HepG2 (cell line): ENCODE results near the gene SAPCD1. TPM values are rescaled to one million over a fixed set of nuclear protein-coding genes. Genes with fewer than 3 reads are reported as not detected.
A peak's percentile ranks its signal among the peaks of the same experiment; 100 is the strongest.

Experiments
- ARNT ChIP-seq: fragments of 450-650 bp; IDR thresholded peaks from 2 replicates; pipeline ENCODE4 v1.6.1; 2017
- ATF7 ChIP-seq, 2 experiments: fragments of 450-650 bp in 1 of 2; sonication (generic) in 1 of 2; formaldehyde crosslinking in 1 of 2; IDR thresholded peaks; 2 replicates each; pipeline versions ENCODE4 v1.4.0 to v1.6.1; 2016 to 2020; ENCODE audit warnings: antibody characterized with exemption in 1 of 2, mild to moderate bottlenecking in 1 of 2, missing genetic modification reagents in 1 of 2
- CEBPG ChIP-seq: IDR thresholded peaks from 2 replicates; pipeline ENCODE4 v1.6.1; 2016
- ELF3 ChIP-seq: IDR thresholded peaks from 2 replicates; pipeline ENCODE4 v1.6.1; 2016; ENCODE audit warnings: missing genetic modification reagents, missing compliant biosample characterization
- HNRNPL ChIP-seq: fragments of 200-400 bp; formaldehyde crosslinking; IDR thresholded peaks from 2 replicates; pipeline ENCODE4 v1.6.1; 2017; ENCODE audit warnings: mild to moderate bottlenecking, low read depth, low read length
- IRF2 ChIP-seq: IDR thresholded peaks from 2 replicates; pipeline ENCODE4 v1.6.1; 2018; ENCODE audit warnings: missing genetic modification reagents, missing compliant biosample characterization
- ISL2 ChIP-seq: sonication (generic); formaldehyde crosslinking; IDR thresholded peaks from 2 replicates; pipeline ENCODE4 v1.5.0; 2020; ENCODE audit warnings: missing genetic modification reagents
- JUN ChIP-seq: sonication (generic); formaldehyde crosslinking; IDR thresholded peaks from 2 replicates; pipeline ENCODE4 v1.4.0; 2020; ENCODE audit warnings: mild to moderate bottlenecking, missing genetic modification reagents
- MXD3 ChIP-seq: IDR thresholded peaks from 2 replicates; pipeline ENCODE4 v1.6.1; 2016; ENCODE audit warnings: mild to moderate bottlenecking, missing biosample characterization, missing genetic modification reagents
- NFATC3 ChIP-seq: sonication (generic); formaldehyde crosslinking; IDR thresholded peaks from 2 replicates; pipeline ENCODE4 v1.5.1; 2020; ENCODE audit warnings: mild to moderate bottlenecking, missing genetic modification reagents
- RAD21 ChIP-seq: fragments of 450-650 bp; formaldehyde crosslinking; IDR thresholded peaks from 2 replicates; pipeline ENCODE4 v1.5.0; 2020; ENCODE audit warnings: mild to moderate bottlenecking
- SRSF4 ChIP-seq: fragments of 200-400 bp; formaldehyde crosslinking; IDR thresholded peaks from one replicate; pipeline ENCODE4 v1.6.1; 2018; ENCODE audit warnings: mild to moderate bottlenecking, low read depth, low read length, moderate library complexity; ENCODE audit not compliant: poor library complexity, severe bottlenecking
- ZBTB20 ChIP-seq: sonication (generic); formaldehyde crosslinking; IDR thresholded peaks from 2 replicates; pipeline ENCODE4 v1.8.1; 2023; ENCODE audit warnings: missing genetic modification reagents, low read depth, mild to moderate bottlenecking, borderline replicate concordance
- ZFP36L2 ChIP-seq: sonication (generic); formaldehyde crosslinking; IDR thresholded peaks from 2 replicates; pipeline ENCODE4 v1.4.0; 2020; ENCODE audit warnings: missing genetic modification reagents
- ZHX1 ChIP-seq: sonication (generic); formaldehyde crosslinking; IDR thresholded peaks from 2 replicates; pipeline ENCODE4 v1.8.1; 2022; ENCODE audit warnings: low read depth, mild to moderate bottlenecking, missing genetic modification reagents
- ZNF318 ChIP-seq: sonication (generic); formaldehyde crosslinking; IDR thresholded peaks from 2 replicates; pipeline ENCODE4 v1.4.0; 2020; ENCODE audit warnings: mild to moderate bottlenecking, missing genetic modification reagents
- ZNF597 ChIP-seq: sonication (generic); formaldehyde crosslinking; IDR thresholded peaks from 2 replicates; pipeline ENCODE4 v1.5.0; 2020; ENCODE audit warnings: missing genetic modification reagents
- polyA plus RNA-seq, 8 experiments: library from polyadenylated mRNA; depleted of rRNA in 3 of 8; stranded (reverse) in 7 of 8; unstranded in 1 of 8; fragments of >200 nt; fragmentation: Illumina TruSeq in 4 of 8; extraction: Trizol in 4 of 8; gene quantifications; 2 replicates each; pipeline versions ENCODE4 v1.2.1 to v1.2.3, GENCODE V29; 2011 to 2016; ENCODE audit warnings: low read depth in 4 of 8, missing spikeins in 1 of 8, mixed read lengths in 1 of 8; ENCODE audit not compliant: insufficient read depth in 1 of 8
- total RNA-seq, 5 experiments: library from RNA; depleted of rRNA; stranded (reverse); fragments of >200 nt; fragmentation: Illumina TruSeq; extraction: Trizol; gene quantifications; 2 replicates each; pipeline ENCODE4 v1.2.3, GENCODE V29; 2016; ENCODE audit warnings: low read depth in 1 of 5

The SAPCD1 gene
- total and polyA plus RNA-seq, 2 of the 13 experiments (the other 11 are each of a cell fraction or from before 2014, with no cell fraction given) = 2.5 to 3.9 TPM

GRCh38 chr6:31749301-31750036 lies 13.0 kb upstream of the SAPCD1 start (continued):
- TF ChIP-seq SRSF4 (no peak), CEBPG (CRISPR knock-in tag) (no peak), NFATC3 (CRISPR knock-in tag) (no peak), ISL2 (no peak), MXD3 (CRISPR knock-in tag) (no peak), ZHX1 (CRISPR knock-in tag) (no peak), ZFP36L2 (CRISPR knock-in tag) (no peak), ARNT (no peak), ELF3 (CRISPR knock-in tag) (no peak), ATF7 (IDR thresholded peaks at IDR 0.05) (peak; percentile 75), ATF7 (CRISPR knock-in tag; IDR thresholded peaks at IDR 0.05) (no peak), ZNF597 (CRISPR knock-in tag) (no peak), ZBTB20 (no peak), HNRNPL (no peak), IRF2 (CRISPR knock-in tag) (no peak), ZNF318 (CRISPR knock-in tag) (no peak), RAD21 (no peak), JUN (CRISPR knock-in tag) (0 out of 2 replicates have a peak, but pooled peaks have one; percentile 50)
